A549 treated with AZD9567 at 1 μM for 4 hours (cell line): ENCODE measurements around the gene ATP8B3. TPM values are rescaled to one million over a fixed set of nuclear protein-coding genes. Genes with fewer than 3 reads are reported as not detected.

Experiments used
- total RNA-seq: library from RNA; stranded (reverse); fragments of 200-300 nt; extraction: Qiagen RNA extraction; gene quantifications from 5 replicates; pipeline ENCODE4 v1.2.3, GENCODE V29; 2022; ENCODE audit not compliant: insufficient read depth

Gene ATP8B3, protein sequence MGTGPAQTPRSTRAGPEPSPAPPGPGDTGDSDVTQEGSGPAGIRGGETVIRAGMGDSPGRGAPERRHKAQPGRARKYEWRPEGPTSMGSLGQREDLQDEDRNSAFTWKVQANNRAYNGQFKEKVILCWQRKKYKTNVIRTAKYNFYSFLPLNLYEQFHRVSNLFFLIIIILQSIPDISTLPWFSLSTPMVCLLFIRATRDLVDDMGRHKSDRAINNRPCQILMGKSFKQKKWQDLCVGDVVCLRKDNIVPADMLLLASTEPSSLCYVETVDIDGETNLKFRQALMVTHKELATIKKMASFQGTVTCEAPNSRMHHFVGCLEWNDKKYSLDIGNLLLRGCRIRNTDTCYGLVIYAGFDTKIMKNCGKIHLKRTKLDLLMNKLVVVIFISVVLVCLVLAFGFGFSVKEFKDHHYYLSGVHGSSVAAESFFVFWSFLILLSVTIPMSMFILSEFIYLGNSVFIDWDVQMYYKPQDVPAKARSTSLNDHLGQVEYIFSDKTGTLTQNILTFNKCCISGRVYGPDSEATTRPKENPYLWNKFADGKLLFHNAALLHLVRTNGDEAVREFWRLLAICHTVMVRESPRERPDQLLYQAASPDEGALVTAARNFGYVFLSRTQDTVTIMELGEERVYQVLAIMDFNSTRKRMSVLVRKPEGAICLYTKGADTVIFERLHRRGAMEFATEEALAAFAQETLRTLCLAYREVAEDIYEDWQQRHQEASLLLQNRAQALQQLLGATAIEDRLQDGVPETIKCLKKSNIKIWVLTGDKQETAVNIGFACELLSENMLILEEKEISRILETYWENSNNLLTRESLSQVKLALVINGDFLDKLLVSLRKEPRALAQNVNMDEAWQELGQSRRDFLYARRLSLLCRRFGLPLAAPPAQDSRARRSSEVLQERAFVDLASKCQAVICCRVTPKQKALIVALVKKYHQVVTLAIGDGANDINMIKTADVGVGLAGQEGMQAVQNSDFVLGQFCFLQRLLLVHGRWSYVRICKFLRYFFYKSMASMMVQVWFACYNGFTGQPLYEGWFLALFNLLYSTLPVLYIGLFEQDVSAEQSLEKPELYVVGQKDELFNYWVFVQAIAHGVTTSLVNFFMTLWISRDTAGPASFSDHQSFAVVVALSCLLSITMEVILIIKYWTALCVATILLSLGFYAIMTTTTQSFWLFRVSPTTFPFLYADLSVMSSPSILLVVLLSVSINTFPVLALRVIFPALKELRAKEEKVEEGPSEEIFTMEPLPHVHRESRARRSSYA (N-terminal part only)
- 2.8 to 3.6 TPM (median 3.1 TPM) in 5 replicates for total RNA-seq

GRCh38 chr19:1811942-1812425, at the start of gene ATP8B3:
Gene ATP8B3, minus strand, starts transcription at chr19:1812276. Its CDS starts 540 bp downstream, at chr19:1811736.

DNA sequence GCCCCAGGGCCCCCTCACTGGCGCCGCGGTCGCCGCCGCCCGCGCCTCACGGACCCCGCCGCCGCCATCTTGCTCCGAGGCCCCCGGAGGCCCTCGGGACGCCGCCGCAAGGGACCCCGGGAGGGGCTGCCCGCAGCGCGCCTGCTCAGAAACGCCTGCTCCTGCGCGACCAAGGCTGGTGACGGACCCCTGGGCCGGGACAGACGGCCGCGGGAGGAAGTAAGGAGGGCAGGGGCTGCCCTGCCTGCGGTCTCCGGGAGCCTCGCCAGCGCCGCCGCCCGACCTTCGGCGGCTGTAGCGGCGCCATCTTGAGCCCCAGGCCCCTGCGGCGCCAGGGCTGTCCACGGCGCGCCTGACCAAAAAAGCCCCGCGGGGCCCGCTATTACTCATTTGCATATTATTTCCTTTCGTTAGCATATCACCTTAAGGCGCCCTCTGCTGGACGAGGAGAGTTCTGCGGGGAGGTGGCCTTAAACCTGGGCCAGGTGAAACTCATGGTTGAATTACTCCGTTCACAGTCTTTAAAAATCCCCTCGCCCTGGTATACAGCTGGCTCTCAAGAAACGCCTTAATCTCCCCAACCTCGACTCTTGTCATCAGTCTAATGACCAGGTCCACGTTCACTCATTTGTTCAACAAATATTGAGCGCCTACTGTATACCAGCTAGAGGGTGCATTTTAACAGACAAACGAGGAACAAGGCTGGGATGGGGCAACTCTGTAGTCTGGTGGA, 36.5 kb upstream of the ATP8B3 start, which contains the start of gene REXO1:
TSS of gene REXO1 (minus strand) at position 85 of the 733 bp plus-strand sequence. CDS start 125 bp downstream, outside the sequence.

GRCh38 chr19:1752757-1753728, 59.0 kb downstream of the ATP8B3 start, which contains the start of gene ONECUT3:
Gene ONECUT3, plus strand, starts transcription at chr19:1753506. Its CDS starts 157 bp downstream, at chr19:1753663.

Other genes with a start within 250 kb of the ATP8B3 start
- 5.3 to 12.8 TPM (median 11.7 TPM) in 5 replicates for gene MEX3D, start 244.0 kb downstream of the ATP8B3 start, total RNA-seq
- 33.3 to 54.0 TPM (median 45.6 TPM) in 5 replicates for gene MBD3, start 219.4 kb downstream of the ATP8B3 start, total RNA-seq
- 117 to 187 TPM (median 177 TPM) in 5 replicates for gene UQCR11, start 206.8 kb downstream of the ATP8B3 start, total RNA-seq
- gene TCF3, start 159.7 kb downstream of the ATP8B3 start, total RNA-seq = 55.6 to 70.1 TPM (median 64.7 TPM) in 5 replicates
- gene ONECUT3, start 58.8 kb downstream of the ATP8B3 start, total RNA-seq = 0.01 TPM in 1 of 5 replicates, not detected in the others
- gene REXO1, start 36.2 kb upstream of the ATP8B3 start, total RNA-seq = 13.3 to 22.4 TPM (median 19.1 TPM) in 5 replicates
- 19.6 to 32.8 TPM (median 29.1 TPM) in 5 replicates for gene KLF16, start 51.3 kb upstream of the ATP8B3 start, total RNA-seq
- gene ABHD17A, start 73.2 kb upstream of the ATP8B3 start, total RNA-seq = 15.9 to 41.3 TPM (median 38.5 TPM) in 5 replicates
- gene ADAT3, start 93.1 kb upstream of the ATP8B3 start, total RNA-seq = 1.3 to 6.9 TPM (median 5.5 TPM) in 5 replicates
- gene SCAMP4, start 93.1 kb upstream of the ATP8B3 start, total RNA-seq = 49.8 to 57.3 TPM (median 55.6 TPM) in 5 replicates
- gene CSNK1G2, start 128.9 kb upstream of the ATP8B3 start, total RNA-seq = 42.0 to 51.9 TPM (median 49.1 TPM) in 5 replicates
- gene BTBD2, start 203.4 kb upstream of the ATP8B3 start, total RNA-seq = 40.2 to 71.9 TPM (median 43.9 TPM) in 5 replicates
- 50.1 to 74.3 TPM (median 67.8 TPM) in 5 replicates for gene MKNK2, start 239.0 kb upstream of the ATP8B3 start, total RNA-seq